BLaER1 treated with 17β-estradiol and CSF1 and Interleukin-3, amounts not matched to agents 10 nM and 100 nM (cell line): ENCODE results near the gene CORO1C.

Experiments
- H3K27ac ChIP-seq, 11 experiments: shearing (Covaris generic); formaldehyde crosslinking; 2 replicates each; pipeline ENCODE4 v1.8.1; 2022
- H3K27me3 ChIP-seq, 11 experiments: shearing (Covaris generic); formaldehyde crosslinking; 2 replicates each; pipeline ENCODE4 v1.8.1; 2022
- H3K36me3 ChIP-seq, 11 experiments: shearing (Covaris generic); formaldehyde crosslinking; 2 replicates each; pipeline ENCODE4 v1.8.1; 2022
- H3K4me1 ChIP-seq, 10 experiments: shearing (Covaris generic); formaldehyde crosslinking; 2 replicates each; pipeline ENCODE4 v1.8.1; 2022
- H3K4me2 ChIP-seq, 11 experiments: shearing (Covaris generic); formaldehyde crosslinking; 2 replicates each; pipeline ENCODE4 v1.8.1; 2022
- H3K4me3 ChIP-seq, 10 experiments: shearing (Covaris generic); formaldehyde crosslinking; 2 replicates each; pipeline ENCODE4 v1.8.1; 2022
- H3K9ac ChIP-seq, 11 experiments: shearing (Covaris generic); formaldehyde crosslinking; 2 replicates each; pipeline ENCODE4 v1.8.1; 2022
- H3K9me3 ChIP-seq, 11 experiments: shearing (Covaris generic); formaldehyde crosslinking; replicated peaks in 1 of 11; 2 replicates each; pipeline ENCODE4 v1.8.1; 2022
- H4K20me1 ChIP-seq, 11 experiments: shearing (Covaris generic); formaldehyde crosslinking; 2 replicates each; pipeline ENCODE4 v1.8.1; 2022
- Cebpa-rat ChIP-seq, 11 experiments: shearing (Covaris generic); IDR thresholded peaks; 2 replicates each; pipeline ENCODE4 v1.8.1; 2022

The CORO1C gene

GRCh38 chr12:108713471-108713870 lies 17.8 kb downstream of the CORO1C start:
- no peak overlapping the region for H3K27ac ChIP-seq
- peaks cover 0 to 39% (median 11%) of the 10 kb centered on the region in 11 experiments; a peak in 13 of 22 replicates for H3K36me3 ChIP-seq
- H3K9me3 ChIP-seq = no peaks in the 10 kb centered on the region
- no peak overlapping the region for H3K9ac ChIP-seq
- peak overlapping the region in 10 of 11 experiments; percentile 59 to 95 (median 74); a peak in 15 of 22 replicates for H3K4me2 ChIP-seq
- peaks cover 57 to 100% (median 85%) of the 10 kb centered on the region in 11 experiments for H4K20me1 ChIP-seq
- H3K4me3 ChIP-seq = no peak overlapping the region
- H3K27me3 ChIP-seq = no peaks in the 10 kb centered on the region
- H3K4me1 ChIP-seq = peaks cover 53 to 100% (median 62%) of the 10 kb centered on the region in 10 experiments
- TF ChIP-seq Cebpa-rat (IDR thresholded peaks at IDR 0.05) = no peak

- Histone ChIP-seq H3K4me1 (peaks cover 53 to 100% (median 62%) of the 10 kb centered on the region in 10 experiments), H3K9me3 (no peaks in the 10 kb centered on the region), H3K4me2 (peak overlapping the region; percentile 65 to 95 (median 73)), H3K4me3 (peak overlapping the region in 2 of 10 experiments; percentile 22 to 39; a peak in 3 of 20 replicates), H3K27ac (peak overlapping the region in 4 of 11 experiments; percentile 3 to 48 (median 31); a peak in 3 of 22 replicates), H3K27me3 (no peaks in the 10 kb centered on the region), H4K20me1 (peaks cover 57 to 100% (median 87%) of the 10 kb centered on the region in 11 experiments), H3K36me3 (peaks cover 0 to 34% (median 11%) of the 10 kb centered on the region in 11 experiments; a peak in 13 of 22 replicates), H3K9ac (peak overlapping the region in 1 of 11 experiments; percentile 51; a peak in 2 of 22 replicates)
- TF ChIP-seq Cebpa-rat (IDR thresholded peaks at IDR 0.05) = no peak
These were observed 18.5 kb downstream of the CORO1C start for GRCh38 chr12:108712925-108713203.

- no peak for TF ChIP-seq Cebpa-rat (IDR thresholded peaks at IDR 0.05)
- Histone ChIP-seq H3K4me3 (peak overlapping the region in 2 of 10 experiments; percentile 22 to 39; a peak in 5 of 20 replicates), H4K20me1 (peaks cover 56 to 100% (median 87%) of the 10 kb centered on the region in 11 experiments), H3K9me3 (no peaks in the 10 kb centered on the region), H3K4me2 (peak overlapping the region; percentile 65 to 95 (median 73)), H3K4me1 (peaks cover 53 to 100% (median 62%) of the 10 kb centered on the region in 10 experiments), H3K9ac (peak overlapping the region in 3 of 11 experiments; percentile 8 to 51 (median 15); a peak in 3 of 22 replicates), H3K27me3 (no peaks in the 10 kb centered on the region), H3K27ac (peak overlapping the region in 5 of 11 experiments; percentile 3 to 50 (median 35); a peak in 4 of 22 replicates), H3K36me3 (peaks cover 0 to 28% (median 9%) of the 10 kb centered on the region in 11 experiments; a peak in 13 of 22 replicates)
These were observed 19.0 kb downstream of the CORO1C start for GRCh38 chr12:108712165-108712924.

GRCh38 chr12:108711489-108712164 lies 19.7 kb downstream of the CORO1C start:
- peaks cover 49 to 100% (median 80%) of the 10 kb centered on the region in 11 experiments for H4K20me1 ChIP-seq
- H3K4me2 ChIP-seq = peak overlapping the region; percentile 65 to 95 (median 73)
- H3K9ac ChIP-seq = 0 out of 22 replicates have a peak overlapping the region, but pooled peaks of 1 of the 11 experiments have one; percentile 15
- no peak overlapping the region for H3K27ac ChIP-seq
- H3K4me1 ChIP-seq = peaks cover 50 to 100% (median 59%) of the 10 kb centered on the region in 10 experiments
- no peaks in the 10 kb centered on the region for H3K9me3 ChIP-seq
- H3K36me3 ChIP-seq = peaks cover 0 to 25% (median 5%) of the 10 kb centered on the region in 11 experiments; a peak in 8 of 22 replicates
- H3K4me3 ChIP-seq = peak overlapping the region in 1 of 10 experiments; percentile 39; a peak in 1 of 20 replicates
- TF ChIP-seq Cebpa-rat (IDR thresholded peaks at IDR 0.05) = no peak
- H3K27me3 ChIP-seq = no peaks in the 10 kb centered on the region

- peak overlapping the region in 1 of 11 experiments; percentile 3; a peak in 1 of 22 replicates for H3K27ac ChIP-seq
- 0 out of 22 replicates have a peak overlapping the region, but pooled peaks of 1 of the 11 experiments have one; percentile 28 for H3K9ac ChIP-seq
These were observed 21.6 kb downstream of the CORO1C start for GRCh38 chr12:108709697-108710096.

GRCh38 chr12:108704527-108704926 lies 26.8 kb downstream of the CORO1C start:
- Histone ChIP-seq H3K27me3 (no peaks in the 10 kb centered on the region), H4K20me1 (peaks cover 31 to 100% (median 62%) of the 10 kb centered on the region in 11 experiments), H3K4me3 (no peak overlapping the region), H3K4me2 (peak overlapping the region in 2 of 11 experiments; percentile 36 to 77; a peak in 2 of 22 replicates), H3K9ac (no peak overlapping the region), H3K4me1 (peaks cover 28 to 91% (median 40%) of the 10 kb centered on the region in 10 experiments), H3K27ac (no peak overlapping the region), H3K36me3 (peaks cover 17 to 68% (median 29%) of the 10 kb centered on the region in 11 experiments), H3K9me3 (no peaks in the 10 kb centered on the region)
- TF ChIP-seq Cebpa-rat (IDR thresholded peaks at IDR 0.05) = no peak

More at GRCh38 chr12:108709697-108710096, 21.6 kb downstream of the CORO1C start:
- Histone ChIP-seq H4K20me1 (peaks cover 42 to 100% (median 75%) of the 10 kb centered on the region in 11 experiments), H3K4me1 (peaks cover 35 to 97% (median 44%) of the 10 kb centered on the region in 10 experiments), H3K4me3 (peak overlapping the region in 1 of 10 experiments; percentile 20; a peak in 1 of 20 replicates), H3K9me3 (no peaks in the 10 kb centered on the region), H3K27me3 (no peaks in the 10 kb centered on the region), H3K4me2 (peak overlapping the region in 4 of 11 experiments; percentile 30 to 95 (median 56); a peak in 8 of 22 replicates), H3K36me3 (peaks cover 0 to 34% (median 10%) of the 10 kb centered on the region in 11 experiments; a peak in 10 of 22 replicates)
- TF ChIP-seq Cebpa-rat (IDR thresholded peaks at IDR 0.05) = no peak

- Histone ChIP-seq H3K4me1 (peaks cover 28 to 79% (median 40%) of the 10 kb centered on the region in 10 experiments), H3K4me2 (peak overlapping the region; percentile 56 to 83 (median 74)), H3K27ac (peak overlapping the region in 8 of 11 experiments; percentile 7 to 50 (median 26); a peak in 8 of 22 replicates), H3K36me3 (peaks cover 33 to 86% (median 44%) of the 10 kb centered on the region in 11 experiments), H3K27me3 (no peaks in the 10 kb centered on the region), H3K9ac (peak overlapping the region in 6 of 11 experiments; percentile 31 to 43 (median 38); a peak in 6 of 22 replicates), H3K4me3 (no peak overlapping the region), H4K20me1 (peaks cover 31 to 100% (median 54%) of the 10 kb centered on the region in 11 experiments), H3K9me3 (no peaks in the 10 kb centered on the region)
- TF ChIP-seq Cebpa-rat (IDR thresholded peaks at IDR 0.05) = no peak
These were observed 28.6 kb downstream of the CORO1C start for GRCh38 chr12:108702595-108703320.
